ENCODE results near the gene GSTO2. TPM values are rescaled to one million over a fixed set of nuclear protein-coding genes. Genes with fewer than 3 reads are reported as not detected.

Gene GSTO2
- total and polyA plus RNA-seq, 2 of the 4 experiments (the other 2 are of a cell fraction) = 1.4 to 2.3 TPM

GRCh38 chr10:104342941-104343411 is 74.0 kb downstream of the GSTO2 start:
- no peak overlapping the region for H3K18ac ChIP-seq (ENCODE audit: low read depth, low read length)
- H3K27me3 ChIP-seq (ENCODE audit: control insufficient read depth, insufficient read depth, low read length) = no peaks in the 10 kb centered on the region
- POLR2A ChIA-PET (ENCODE audit: unreplicated experiment) = no interaction called here
- no peak overlapping the region for H3K27ac ChIP-seq (ENCODE audit: insufficient read depth, low read length)
- no peak overlapping the region for H4K5ac ChIP-seq (ENCODE audit: low read depth, low read length)
- ATAC-seq (ENCODE audit: low read depth) (no peak), DNase-seq (no peak)
- H2AFZ ChIP-seq (replicated peaks; ENCODE audit: low read length, poor library complexity) = no peak overlapping the region
- H4K8ac ChIP-seq (ENCODE audit: low read depth in 2 of 2, low read length in 2 of 2) = no peak overlapping the region
- H3K4me1 ChIP-seq (ENCODE audit: control insufficient read depth, insufficient read depth, low read length) = peaks cover 10% of the 10 kb centered on the region
- 30% methylated on average over 2 of the region's 3 CpGs; no CpG with 5 or more reads in 1 of the 2 experiments for WGBS, 2 experiments (ENCODE audit: extremely low coverage in 2 of 2, insufficient read length in 1 of 2)
- no peak for TF ChIP-seq MAZ (IDR thresholded peaks at IDR 0.05; ENCODE audit: borderline replicate concordance, low read depth, low read length)
- no peak for TF ChIP-seq FOS (IDR thresholded peaks at IDR 0.05; ENCODE audit: low read depth, low read length)
- no peak for TF ChIP-seq MXI1 (IDR thresholded peaks at IDR 0.05; ENCODE audit: borderline replicate concordance, low read depth, low read length)
- TF ChIP-seq ELK1 (IDR thresholded peaks at IDR 0.05; ENCODE audit: borderline replicate concordance, low read depth, low read length) = no peak
- no peak for TF ChIP-seq RAD21 (IDR thresholded peaks at IDR 0.05; ENCODE audit: low read length)
- no peak for TF ChIP-seq POLR2A (IDR thresholded peaks at IDR 0.05; ENCODE audit: low read depth, low read length)
- TF ChIP-seq SMC3 (IDR thresholded peaks at IDR 0.05; ENCODE audit: low read depth, low read length) = no peak
- TF ChIP-seq RCOR1 (IDR thresholded peaks at IDR 0.05; ENCODE audit: insufficient replicate concordance, low read length) = no peak
- TF ChIP-seq CTCF (conservative IDR thresholded peaks at IDR 0.05; ENCODE audit: low read depth, low read length) = no peak
- no peak for TF ChIP-seq NFE2L2 (IDR thresholded peaks at IDR 0.05; ENCODE audit: low read depth, low read length)
- no peak for TF ChIP-seq BHLHE40 (IDR thresholded peaks at IDR 0.05; ENCODE audit: low read depth, low read length)
- no peak for TF ChIP-seq USF2 (IDR thresholded peaks at IDR 0.05; ENCODE audit: low read depth, low read length)
- no peak for TF ChIP-seq MAFK (IDR thresholded peaks at IDR 0.05; ENCODE audit: low read depth, low read length)
- TF ChIP-seq RFX5 (IDR thresholded peaks at IDR 0.05; ENCODE audit: low read depth, low read length) = no peak
- TF ChIP-seq CEBPB (IDR thresholded peaks at IDR 0.05; ENCODE audit: low read depth, low read length) = no peak
- no peak for TF ChIP-seq CHD1 (IDR thresholded peaks at IDR 0.05; ENCODE audit: low read depth, low read length)
- no peak overlapping the region for H2BK5ac ChIP-seq (ENCODE audit: low read depth, low read length, poor library complexity, severe bottlenecking)
- no peak overlapping the region for H2AK5ac ChIP-seq (ENCODE audit: low read depth, low read length)
- H2BK20ac ChIP-seq (ENCODE audit: low read depth, low read length) = no peak overlapping the region
- no peak overlapping the region for H3K4ac ChIP-seq (ENCODE audit: low read depth, low read length)
- CTCF ChIA-PET = interaction anchor here (1.5 kb wide), 1 partner anchor 52 kb away, joined by 4 read pairs; no protein-coding TSS in a partner anchor
- H3K56ac ChIP-seq (ENCODE audit: extremely low read depth, insufficient read depth, low read length) = no peak overlapping the region; the same call in 1 of the 2 replicates
- H3K79me1 ChIP-seq (ENCODE audit: low read depth in 1 of 2, low read length in 2 of 2) = peaks cover 6 to 17% of the 10 kb centered on the region in 2 experiments; a peak in 3 of 4 replicates
- H4K20me1 ChIP-seq (ENCODE audit: insufficient read depth, low read length) = no peaks in the 10 kb centered on the region
- no peak overlapping the region for H4K91ac ChIP-seq (ENCODE audit: insufficient read depth, low read depth, low read length)
- dilution Hi-C loops (cut with HindIII; ENCODE audit: low sequenced_read_pairs, unreplicated experiment) (no loop called here), intact Hi-C loops (cut with micrococcal nuclease) (no loop called here), in situ Hi-C loops (cut with MboI; ENCODE audit: low sequenced_read_pairs) (no loop called here)
- no peak overlapping the region for H2BK15ac ChIP-seq (ENCODE audit: low read depth, low read length)
- no TSS peak for BruUV-seq (replicated peaks)
- H2AK9ac ChIP-seq (replicated peaks; ENCODE audit: low read depth, low read length, poor library complexity) = no peak overlapping the region
- H3K9me3 ChIP-seq (ENCODE audit: control insufficient read depth, insufficient read depth, low read length) = no peaks in the 10 kb centered on the region
- H3K4me2 ChIP-seq (ENCODE audit: low read depth, low read length) = no peak overlapping the region
- no peak overlapping the region for H2BK120ac ChIP-seq (ENCODE audit: low read depth, low read length)
- no peak overlapping the region for H3K9ac ChIP-seq (ENCODE audit: low read depth, low read length)
- H3K4me3 ChIP-seq (ENCODE audit: insufficient read depth, low read depth, low read length) = no peak overlapping the region
- 0 out of 2 replicates have a peak overlapping the region, but pooled peaks have one; percentile 31 for H3K23ac ChIP-seq (ENCODE audit: low read depth, low read length)
- H3K36me3 ChIP-seq (ENCODE audit: control insufficient read depth, insufficient read depth, low read length) = no peaks in the 10 kb centered on the region
- no peak overlapping the region for H3K14ac ChIP-seq (replicated peaks; ENCODE audit: low read depth, low read length)
- peaks cover 10% of the 10 kb centered on the region for H3K9me1 ChIP-seq (ENCODE audit: insufficient read depth, low read length)

Data from IMR-90 (cell line).